ENCODE data around the gene CHID1. TPM values are rescaled to one million over a fixed set of nuclear protein-coding genes. Genes with fewer than 3 reads are reported as not detected.

Gene CHID1
- total RNA-seq, 1 donor from 2014 or later: 112 TPM

DNA sequence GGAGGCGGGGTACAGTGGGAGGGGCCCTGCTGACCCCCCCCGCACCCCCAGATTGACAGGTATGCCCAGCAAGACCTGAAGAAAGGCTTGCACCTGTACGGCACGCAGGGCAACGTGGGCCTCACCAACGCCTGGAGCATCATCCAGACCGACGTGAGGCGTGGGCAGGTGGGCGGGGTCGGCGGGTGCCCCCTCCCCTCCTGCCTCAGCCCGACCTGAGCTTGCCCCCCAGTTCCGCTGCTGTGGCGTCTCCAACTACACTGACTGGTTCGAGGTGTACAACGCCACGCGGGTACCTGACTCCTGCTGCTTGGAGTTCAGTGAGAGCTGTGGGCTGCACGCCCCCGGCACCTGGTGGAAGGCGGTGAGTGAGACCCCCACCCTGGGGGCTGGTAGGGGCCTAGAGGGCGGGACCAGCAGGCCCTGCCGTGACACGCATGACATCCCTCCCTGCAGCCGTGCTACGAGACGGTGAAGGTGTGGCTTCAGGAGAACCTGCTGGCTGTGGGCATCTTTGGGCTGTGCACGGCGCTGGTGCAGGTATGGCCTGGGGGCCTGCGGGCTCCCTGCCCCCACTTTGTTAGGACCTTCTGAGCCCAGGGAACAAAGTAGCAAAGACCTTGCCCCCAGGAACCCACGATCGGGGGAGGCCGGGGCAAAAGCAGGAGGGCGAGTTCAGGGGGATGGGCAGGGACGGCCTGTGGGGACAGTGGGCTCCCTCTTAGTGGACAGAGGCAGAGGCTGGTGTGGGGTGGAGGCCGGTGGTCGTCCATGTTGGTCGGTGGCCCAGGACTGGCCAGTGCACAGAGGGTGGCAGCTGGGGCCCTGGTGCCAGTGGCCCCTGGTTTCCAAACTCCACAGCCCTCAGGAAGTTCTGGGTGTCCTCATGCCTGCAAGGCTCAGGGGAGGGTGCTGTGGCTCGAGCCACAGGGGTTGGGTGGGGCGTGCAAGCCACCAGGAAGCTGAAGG is 44.9 kb downstream of the CHID1 start:
- Mint-ChIP-seq H3K9me3 (ENCODE audit: unreplicated experiment) (no peaks in the 10 kb centered on the region), H3K27ac (ENCODE audit: unreplicated experiment) (no peak overlapping the region), H3K36me3 (ENCODE audit: unreplicated experiment) (no peaks in the 10 kb centered on the region), H3K4me3 (ENCODE audit: unreplicated experiment) (no peak overlapping the region), H3K4me1 (ENCODE audit: unreplicated experiment) (peaks cover 11% of the 10 kb centered on the region), H3K27me3 (ENCODE audit: unreplicated experiment) (no peaks in the 10 kb centered on the region)
- no peak for DNase-seq (ENCODE audit: extremely low spot score, unreplicated experiment)
- TF ChIP-seq, protein P1, sequence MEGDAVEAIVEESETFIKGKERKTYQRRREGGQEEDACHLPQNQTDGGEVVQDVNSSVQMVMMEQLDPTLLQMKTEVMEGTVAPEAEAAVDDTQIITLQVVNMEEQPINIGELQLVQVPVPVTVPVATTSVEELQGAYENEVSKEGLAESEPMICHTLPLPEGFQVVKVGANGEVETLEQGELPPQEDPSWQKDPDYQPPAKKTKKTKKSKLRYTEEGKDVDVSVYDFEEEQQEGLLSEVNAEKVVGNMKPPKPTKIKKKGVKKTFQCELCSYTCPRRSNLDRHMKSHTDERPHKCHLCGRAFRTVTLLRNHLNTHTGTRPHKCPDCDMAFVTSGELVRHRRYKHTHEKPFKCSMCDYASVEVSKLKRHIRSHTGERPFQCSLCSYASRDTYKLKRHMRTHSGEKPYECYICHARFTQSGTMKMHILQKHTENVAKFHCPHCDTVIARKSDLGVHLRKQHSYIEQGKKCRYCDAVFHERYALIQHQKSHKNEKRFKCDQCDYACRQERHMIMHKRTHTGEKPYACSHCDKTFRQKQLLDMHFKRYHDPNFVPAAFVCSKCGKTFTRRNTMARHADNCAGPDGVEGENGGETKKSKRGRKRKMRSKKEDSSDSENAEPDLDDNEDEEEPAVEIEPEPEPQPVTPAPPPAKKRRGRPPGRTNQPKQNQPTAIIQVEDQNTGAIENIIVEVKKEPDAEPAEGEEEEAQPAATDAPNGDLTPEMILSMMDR (IDR thresholded peaks at IDR 0.05): no peak

- TF ChIP-seq, protein P1 (IDR thresholded peaks at IDR 0.05): no peak
- Mint-ChIP-seq H3K36me3 (ENCODE audit: unreplicated experiment) (no peaks in the 10 kb centered on the region), H3K27ac (ENCODE audit: unreplicated experiment) (no peak overlapping the region), H3K4me1 (ENCODE audit: unreplicated experiment) (peaks cover 14% of the 10 kb centered on the region), H3K4me3 (ENCODE audit: unreplicated experiment) (no peak overlapping the region), H3K9me3 (ENCODE audit: unreplicated experiment) (no peaks in the 10 kb centered on the region), H3K27me3 (ENCODE audit: unreplicated experiment) (no peaks in the 10 kb centered on the region)
- DNase-seq (ENCODE audit: extremely low spot score, unreplicated experiment): no peak
Measured at GRCh38 chr11:864898-865297, 45.7 kb downstream of the CHID1 start.

DNA sequence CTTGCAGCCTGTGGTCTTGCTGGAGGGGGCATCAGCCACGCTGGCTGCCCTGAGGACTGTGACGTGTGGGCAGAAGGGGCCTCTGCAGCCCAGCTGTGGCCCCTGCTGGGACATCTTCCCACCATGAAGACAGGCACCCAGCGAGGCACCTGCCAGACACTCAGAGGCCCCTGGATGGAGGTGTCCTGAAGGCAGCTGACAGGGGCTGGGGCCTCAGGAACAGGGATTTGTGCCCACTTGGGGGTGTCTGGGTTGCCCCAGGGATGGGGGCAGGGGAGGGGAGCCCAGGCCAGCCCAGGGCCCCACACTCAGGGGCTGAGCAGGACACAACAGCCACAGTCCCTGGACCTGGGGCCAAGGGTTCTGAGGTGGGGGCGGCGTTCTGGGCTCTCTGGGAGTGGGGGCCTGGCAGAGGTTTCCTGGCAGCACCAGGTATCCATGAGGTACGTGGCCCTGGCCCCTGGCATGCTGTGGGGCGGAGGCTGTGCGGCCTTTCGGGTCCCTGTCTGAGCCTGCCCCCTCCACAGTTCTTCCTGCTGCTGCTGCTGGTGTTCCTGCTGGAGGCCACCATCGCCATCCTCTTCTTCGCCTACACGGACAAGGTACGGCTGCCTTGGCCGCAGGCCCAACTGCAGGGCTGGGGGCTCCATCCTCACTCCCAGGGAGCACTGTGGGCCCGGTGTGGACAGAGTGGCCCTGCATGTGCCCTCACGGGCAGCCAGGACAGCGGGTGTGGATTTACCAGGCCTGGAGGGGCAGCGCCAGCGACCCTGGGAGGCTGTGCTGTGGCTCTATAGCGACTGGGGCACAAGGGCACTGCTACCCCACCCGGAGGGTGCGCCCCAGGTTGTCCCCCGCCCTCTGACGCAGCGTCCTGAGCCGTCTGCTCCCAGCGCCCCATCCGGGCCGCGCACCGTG is 46.4 kb downstream of the CHID1 start:
- no peaks in the 10 kb centered on the region for H3K36me3 Mint-ChIP-seq (ENCODE audit: unreplicated experiment)
- H3K27me3 Mint-ChIP-seq (ENCODE audit: unreplicated experiment): no peaks in the 10 kb centered on the region
- H3K4me3 Mint-ChIP-seq (ENCODE audit: unreplicated experiment): no peak overlapping the region
- TF ChIP-seq, protein P1 (IDR thresholded peaks at IDR 0.05): no peak
- no peaks in the 10 kb centered on the region for H3K9me3 Mint-ChIP-seq (ENCODE audit: unreplicated experiment)
- no peak overlapping the region for H3K27ac Mint-ChIP-seq (ENCODE audit: unreplicated experiment)
- H3K4me1 Mint-ChIP-seq (ENCODE audit: unreplicated experiment): peaks cover 20% of the 10 kb centered on the region
- DNase-seq (ENCODE audit: extremely low spot score, unreplicated experiment): no peak

DNA sequence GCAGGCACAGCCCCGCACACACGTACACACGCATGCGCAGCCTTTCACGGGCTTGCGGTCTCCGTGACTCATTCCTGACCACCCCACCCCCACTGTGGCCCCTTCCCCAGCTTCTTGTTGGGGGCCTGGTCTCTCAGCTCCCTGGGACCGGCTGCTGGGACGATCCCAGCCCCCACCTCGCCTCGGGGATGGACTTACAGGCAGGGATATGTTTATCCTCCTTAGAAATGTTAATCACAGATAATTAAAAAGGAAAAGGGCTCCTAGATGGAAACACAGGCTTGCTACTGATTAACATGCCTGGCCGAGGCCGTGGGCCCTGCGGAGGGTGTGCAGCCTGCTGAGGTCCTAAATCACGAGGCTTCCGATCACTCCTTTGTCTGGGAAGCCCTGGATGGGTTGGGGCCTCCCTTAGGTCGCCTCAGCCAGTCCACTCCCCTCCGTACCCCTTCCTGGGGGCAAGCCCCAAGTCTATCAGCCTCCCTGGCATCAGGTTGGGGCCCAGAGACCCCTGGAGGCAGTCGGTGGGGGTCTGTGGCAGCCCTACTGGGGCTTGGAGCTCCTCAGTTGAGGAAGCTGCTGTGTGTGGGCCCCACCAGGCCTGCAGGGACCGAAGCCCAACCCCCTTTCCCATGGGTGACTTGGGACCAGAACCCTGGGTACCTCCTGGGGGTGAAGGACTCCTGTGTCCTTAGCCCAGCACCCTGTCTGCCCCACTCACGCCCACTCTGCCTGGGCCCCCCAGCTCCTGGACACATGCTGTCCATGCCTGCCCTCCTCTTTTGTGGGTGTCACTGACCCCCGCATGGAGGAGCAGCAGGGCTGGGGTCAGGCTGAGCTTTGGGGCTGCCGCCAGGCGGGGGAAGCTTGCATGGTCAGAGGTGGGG is 47.3 kb downstream of the CHID1 start:
- Mint-ChIP-seq H3K36me3 (ENCODE audit: unreplicated experiment) (no peaks in the 10 kb centered on the region), H3K4me1 (ENCODE audit: unreplicated experiment) (peaks cover 20% of the 10 kb centered on the region), H3K27me3 (ENCODE audit: unreplicated experiment) (no peaks in the 10 kb centered on the region), H3K4me3 (ENCODE audit: unreplicated experiment) (no peak overlapping the region), H3K27ac (ENCODE audit: unreplicated experiment) (no peak overlapping the region), H3K9me3 (ENCODE audit: unreplicated experiment) (no peaks in the 10 kb centered on the region)
- TF ChIP-seq, protein P1 (IDR thresholded peaks at IDR 0.05): no peak
- no peak for DNase-seq (ENCODE audit: extremely low spot score, unreplicated experiment)
